HG03460 (cell line): ENCODE data around the gene SGK2.

Source experiments
- ATAC-seq: cut with Tn5 transposase; IDR thresholded peaks from one replicate; pipeline ENCODE4 v1.9.1; 2021; ENCODE audit not compliant: unreplicated experiment

The SGK2 gene

GRCh38 chr20:43536041-43536816 lies 22.6 kb upstream of the SGK2 start:
- ATAC-seq: no peak

GRCh38 chr20:43536817-43537440 lies 21.9 kb upstream of the SGK2 start:
- no peak for ATAC-seq

- no peak for ATAC-seq
Observed at GRCh38 chr20:43537921-43538877, 20.6 kb upstream of the SGK2 start.

GRCh38 chr20:43538878-43539700 lies 19.7 kb upstream of the SGK2 start:
- no peak for ATAC-seq

- no peak for ATAC-seq
Observed at GRCh38 chr20:43539975-43540672, 18.7 kb upstream of the SGK2 start.

GRCh38 chr20:43540673-43541060 lies 18.2 kb upstream of the SGK2 start:
- ATAC-seq: no peak

- no peak for ATAC-seq
Observed at GRCh38 chr20:43541214-43541613, 17.6 kb upstream of the SGK2 start.

- no peak for ATAC-seq
Observed at GRCh38 chr20:43542161-43542560, 16.7 kb upstream of the SGK2 start.

- ATAC-seq: no peak
Observed at GRCh38 chr20:43542674-43543073, 16.2 kb upstream of the SGK2 start.

GRCh38 chr20:43543138-43543537 lies 15.7 kb upstream of the SGK2 start:
- ATAC-seq: no peak

GRCh38 chr20:43544501-43544900 lies 14.3 kb upstream of the SGK2 start:
- ATAC-seq: no peak

GRCh38 chr20:43545837-43546578 lies 12.8 kb upstream of the SGK2 start:
- ATAC-seq: no peak

GRCh38 chr20:43548273-43548880 lies 10.4 kb upstream of the SGK2 start:
- ATAC-seq: no peak

GRCh38 chr20:43549416-43550065 lies 9.3 kb upstream of the SGK2 start:
- no peak for ATAC-seq

GRCh38 chr20:43550456-43550855 lies 8.4 kb upstream of the SGK2 start:
- ATAC-seq: no peak

- ATAC-seq: no peak
Observed at GRCh38 chr20:43554369-43554768, 4.5 kb upstream of the SGK2 start.

GRCh38 chr20:43559147-43559987 lies 540 bp downstream of the SGK2 start:
- ATAC-seq: no peak

GRCh38 chr20:43560974-43561373 lies 2.1 kb downstream of the SGK2 start:
- ATAC-seq: no peak
